GM12878 (cell line): Measurements from ENCODE around the gene FAM177B. TPM values are rescaled to one million over a fixed set of nuclear protein-coding genes. Genes with fewer than 3 reads are reported as not detected.

Experiments
- ATAC-seq: fragments of 200-7000 bp; cut with Tn5 transposase; 3 replicates; pipeline ENCODE4 v1.9.1; 2020; ENCODE audit warnings: mild to moderate bottlenecking, moderate library complexity
- BruUV-seq: library from RNA; stranded (reverse); fragments of 400-500 nt; replicated peaks from 2 replicates; lab custom pipeline; 2021; lab: Mats Ljungman, UMichigan
- CTCF ChIA-PET: fragments of 300-600 bp; sonication (Branson Sonifier 250); formaldehyde crosslinking; extraction: SDS; loops from one replicate; lab custom pipeline; 2021; ENCODE audit warnings: inconsistent platforms; lab: Yijun Ruan, JAX
- POLR2A ChIA-PET: fragments of 350-600 bp; formaldehyde crosslinking; extraction: SDS; loops from one replicate; lab custom pipeline; 2021; ENCODE audit warnings: inconsistent platforms; lab: Charles Lee
- RAD21 ChIA-PET: fragments of 300-600 bp; sonication (Branson Sonifier 250); formaldehyde crosslinking; loops from one replicate; lab custom pipeline; 2023; ENCODE audit warnings: antibody characterized with exemption; ENCODE audit not compliant: unreplicated experiment; lab: Charles Lee
- SMC1A ChIA-PET: fragments of 300-600 bp; sonication (Branson Sonifier 250); formaldehyde crosslinking; loops from one replicate; lab custom pipeline; 2023; ENCODE audit not compliant: unreplicated experiment, uncharacterized antibody; lab: Charles Lee
- DNase-seq: peaks from one replicate; pipeline ENCODE4 v3.0.0-alpha.2; 2011; ENCODE audit warnings: low read depth, low spot score
- FAIRE-seq: peaks from 3 replicates; lab custom pipeline; 2011; peaks lifted over from hg19 to GRCh38; lab: Jason Lieb, UNC
- H2AFZ ChIP-seq: 2 replicates; pipeline ENCODE4 v1.6.0; 2011; ENCODE audit warnings: low read depth, low read length, control low read depth; ENCODE audit not compliant: control insufficient read depth
- H3K27ac ChIP-seq: 2 replicates; pipeline ENCODE4 v1.5.1; 2011; ENCODE audit warnings: control low read depth; ENCODE audit not compliant: control insufficient read depth, insufficient read depth
- H3K27me3 ChIP-seq, 2 experiments: replicated peaks in 1 of 2; 2 replicates each; pipeline versions ENCODE4 v1.6.0 to v1.6.1; 2011; ENCODE audit warnings: low read length in 1 of 2; ENCODE audit not compliant: control insufficient read depth in 2 of 2, insufficient read depth in 2 of 2
- H3K36me3 ChIP-seq, 2 experiments: 2 replicates each; pipeline ENCODE4 v1.5.1; 2011; ENCODE audit warnings: low read length in 1 of 2; ENCODE audit not compliant: control insufficient read depth in 2 of 2, insufficient read depth in 2 of 2
- H3K4me1 ChIP-seq: 2 replicates; pipeline ENCODE4 v1.6.1; 2011; ENCODE audit warnings: mild to moderate bottlenecking, low read length, moderate library complexity, mixed read lengths; ENCODE audit not compliant: control insufficient read depth, insufficient read depth
- H3K4me2 ChIP-seq: 2 replicates; pipeline ENCODE4 v1.6.0; 2011; ENCODE audit warnings: control low read depth; ENCODE audit not compliant: control insufficient read depth, insufficient read depth
- H3K4me3 ChIP-seq: fragments of 200-600 bp; sonication (generic); 2 replicates; pipeline ENCODE4 v1.5.1; 2016
- H3K79me2 ChIP-seq: 2 replicates; pipeline ENCODE4 v1.6.0; 2011; ENCODE audit warnings: low read length; ENCODE audit not compliant: control insufficient read depth, insufficient read depth
- H3K9ac ChIP-seq: 2 replicates; pipeline ENCODE4 v1.8.0; 2011; ENCODE audit warnings: low read length, control low read depth, mixed read lengths; ENCODE audit not compliant: control insufficient read depth, insufficient read depth
- H3K9me3 ChIP-seq: replicated peaks from 3 replicates; pipeline ENCODE4 v1.5.1; 2011; ENCODE audit warnings: mild to moderate bottlenecking, low read length; ENCODE audit not compliant: control insufficient read depth, insufficient read depth
- H4K20me1 ChIP-seq: 2 replicates; pipeline ENCODE4 v1.6.0; 2011; ENCODE audit not compliant: control insufficient read depth, insufficient read depth
- BMI1 ChIP-seq: fragments of 450-650 bp; IDR thresholded peaks from 2 replicates; pipeline ENCODE4 v1.6.1; 2016; ENCODE audit warnings: mild to moderate bottlenecking, moderate library complexity, borderline replicate concordance
- FOXK2 ChIP-seq: fragments of 450-650 bp; IDR thresholded peaks from 2 replicates; pipeline ENCODE4 v1.6.1; 2017; ENCODE audit warnings: mild to moderate bottlenecking, moderate library complexity
- FOXM1 ChIP-seq: IDR thresholded peaks from 2 replicates; pipeline ENCODE4 v1.6.1; 2012; ENCODE audit warnings: low read depth, mild to moderate bottlenecking, inconsistent platforms, low read length, moderate library complexity
- HDGF ChIP-seq: fragments of 450-650 bp; IDR thresholded peaks from 2 replicates; pipeline ENCODE4 v1.6.1; 2016; ENCODE audit warnings: antibody characterized with exemption
- LARP7 ChIP-seq: fragments of 450-650 bp; IDR thresholded peaks from 2 replicates; pipeline ENCODE4 v1.6.1; 2017; ENCODE audit warnings: mild to moderate bottlenecking
- MYB ChIP-seq: fragments of 150-350 bp; IDR thresholded peaks from 2 replicates; pipeline ENCODE4 v1.6.1; 2014; ENCODE audit warnings: mild to moderate bottlenecking, low read depth, low read length, borderline replicate concordance
- NFYB ChIP-seq: IDR thresholded peaks from 2 replicates; pipeline ENCODE4 v1.6.1; 2011; ENCODE audit warnings: low read depth, mild to moderate bottlenecking, low read length, improper control_type of control experiment, moderate library complexity; ENCODE audit not compliant: insufficient read depth
- NRF1 ChIP-seq: conservative IDR thresholded peaks from 2 replicates; pipeline ENCODE4 v1.6.1; 2011; ENCODE audit warnings: mild to moderate bottlenecking, low read depth, low read length, improper control_type of control experiment
- RAD51 ChIP-seq: fragments of 450-650 bp; IDR thresholded peaks from 2 replicates; pipeline ENCODE4 v1.6.1; 2016; ENCODE audit warnings: moderate library complexity, mild to moderate bottlenecking, inconsistent platforms
- RFX5 ChIP-seq: IDR thresholded peaks from 2 replicates; pipeline ENCODE4 v1.6.1; 2011; ENCODE audit warnings: low read depth, low read length, improper control_type of control experiment
- RUNX3 ChIP-seq: IDR thresholded peaks from 2 replicates; pipeline ENCODE4 v1.6.1; 2012; ENCODE audit warnings: low read length, inconsistent platforms
- SMC3 ChIP-seq: IDR thresholded peaks from 2 replicates; pipeline ENCODE4 v1.6.1; 2011; ENCODE audit warnings: low read length, improper control_type of control experiment, borderline replicate concordance
- ZBED1 ChIP-seq: IDR thresholded peaks from 2 replicates; pipeline ENCODE4 v1.6.1; 2016; ENCODE audit warnings: borderline replicate concordance
- ZNF274 ChIP-seq: IDR thresholded peaks from one replicate; pipeline ENCODE4 v1.8.0; 2011; ENCODE audit not compliant: insufficient read length, insufficient read depth
- ZNF622 ChIP-seq: fragments of 450-650 bp; IDR thresholded peaks from 2 replicates; pipeline ENCODE4 v1.6.1; 2017; ENCODE audit warnings: mild to moderate bottlenecking, inconsistent platforms
- WGBS: methylation state at CpG from one replicate; pipeline ENCODE4 v1.1.6; 2016; ENCODE audit warnings: low lambda C conversion rate; ENCODE audit not compliant: insufficient replicate concordance, insufficient coverage; ENCODE audit errors: missing lambda C conversion rate; 5-methylcytosine and 5-hydroxymethylcytosine counted together
- in situ Hi-C: fragments of 300-500 bp; cut with MboI; formaldehyde crosslinking; loops from 9 replicates; pipeline ENCODE4 v1.14.3; 2018; ENCODE audit warnings: mixed read lengths
- intact Hi-C: fragments of 100-400 bp; cut with micrococcal nuclease; formaldehyde crosslinking; loops from one replicate; pipeline ENCODE4 v1.14.2; 2022; ENCODE audit not compliant: unreplicated experiment
- polyA plus RNA-seq, 11 experiments: library from polyadenylated mRNA; depleted of rRNA in 4 of 11; unstranded in 6 of 11; stranded (reverse) in 5 of 11; fragments of >200 nt; fragmentation: Nextera tagmentation in 4 of 11; fragmentation: Illumina TruSeq in 1 of 11; extraction: Ambion mirVana in 4 of 11; extraction: Trizol in 1 of 11; gene quantifications; 1 replicate in 1 of 11; 2 replicates in 10 of 11; pipeline versions ENCODE4 v1.2.1 to v1.2.3, GENCODE V29; 2011 to 2016; ENCODE audit warnings: inconsistent platforms in 2 of 11, missing spikeins in 2 of 11, low read depth in 1 of 11
- total RNA-seq, 4 experiments: library from RNA; depleted of rRNA in 3 of 4; stranded (reverse); fragments of >200 nt in 3 of 4; fragmentation: Illumina TruSeq in 1 of 4; extraction: Trizol in 1 of 4; gene quantifications; 2 replicates each; pipeline versions ENCODE4 v1.2.1 to v1.2.3, GENCODE V29; 2013 to 2021
- TF ChIP-seq, protein P1 (sequence below): IDR thresholded peaks from 2 replicates; pipeline ENCODE4 v1.6.1; 2012; ENCODE audit warnings: mild to moderate bottlenecking, low read depth, low read length
- TF ChIP-seq, protein P2 (sequence below): IDR thresholded peaks from 2 replicates; pipeline ENCODE4 v1.6.1; 2011; ENCODE audit warnings: low read depth, low read length, improper control_type of control experiment, borderline replicate concordance
- TF ChIP-seq, protein P3 (sequence below), 3 experiments: IDR thresholded peaks in 2 of 3; conservative IDR thresholded peaks in 1 of 3; 2 replicates each; pipeline ENCODE4 v1.5.1; 2011; ENCODE audit warnings: low read depth in 3 of 3, low read length in 3 of 3, mild to moderate bottlenecking in 3 of 3, control low read depth in 2 of 3, moderate library complexity in 2 of 3, inconsistent platforms in 1 of 3, mixed read lengths in 1 of 3; ENCODE audit not compliant: control insufficient read depth in 2 of 3, insufficient read depth in 1 of 3; ENCODE audit errors: extremely low read depth in 1 of 3

Gene FAM177B
- total and polyA plus RNA-seq, 10 of the 15 experiments (the other 5 are each of a cell fraction or from before 2014, with no cell fraction given): 0.06 TPM; not detected in 9

DNA sequence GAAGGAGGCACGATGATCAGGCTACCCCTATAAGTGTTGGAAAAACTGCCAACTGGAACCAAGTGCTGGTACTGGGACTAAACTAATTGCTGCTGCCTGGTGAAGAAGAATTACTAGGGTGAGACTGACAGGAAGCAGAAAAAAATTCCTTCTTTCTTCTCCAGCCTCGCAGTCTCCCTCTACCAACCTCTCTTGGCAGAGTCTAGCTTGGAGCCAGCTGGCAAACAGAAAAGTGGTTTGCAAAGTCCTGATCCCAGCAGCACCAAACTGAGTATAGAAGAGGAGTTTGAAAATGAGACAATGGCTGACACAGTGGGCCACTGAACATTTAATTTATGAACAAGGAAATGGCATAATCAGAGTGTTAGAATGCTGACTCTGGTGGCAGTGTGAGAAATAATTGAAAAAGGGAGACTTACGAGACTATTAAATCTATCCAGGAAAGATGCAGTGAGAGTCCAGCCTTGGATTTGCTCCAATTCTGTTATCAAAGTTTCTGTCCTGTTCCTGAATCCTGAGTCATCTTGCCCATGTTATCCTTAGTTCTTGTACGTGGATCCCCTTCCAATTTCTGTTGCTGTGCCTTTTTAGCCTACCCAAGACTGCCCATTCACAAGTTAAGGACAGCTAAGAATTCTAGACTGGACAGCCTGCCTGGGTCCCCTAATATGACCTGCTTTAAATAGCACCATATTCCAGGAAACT, 54.2 kb downstream of the FAM177B start:
- in situ Hi-C loops (no loop called here), intact Hi-C loops (loop anchor here (5.0 kb wide), 1 partner anchor 451 kb away; no protein-coding TSS in a partner anchor)
- Histone ChIP-seq H3K9me3 (peaks cover 7% of the 10 kb centered on the region), H3K4me1 (no peaks in the 10 kb centered on the region), H2AFZ (no peak overlapping the region), H3K4me3 (no peak overlapping the region), H3K9ac (no peak overlapping the region), H3K4me2 (no peak overlapping the region), H3K27me3 (no peaks in the 10 kb centered on the region; a peak in 1 of 4 replicates), H3K36me3 (no peaks in the 10 kb centered on the region), H3K27ac (no peak overlapping the region), H3K79me2 (no peaks in the 10 kb centered on the region), H4K20me1 (no peaks in the 10 kb centered on the region)
- ChIA-PET RAD21 (no interaction called here), POLR2A (no interaction called here), CTCF (interaction anchor here (0.9 to 1.3 kb wide), 3 partner anchors 54 to 343 kb away, joined by 3 read pairs; partner anchors contain the start of gene FAM177B), SMC1A (interaction anchor here (1.2 kb wide), 1 partner anchor 14 kb away, joined by 3 read pairs; no protein-coding TSS in a partner anchor)
- no peak for DNase-seq
- no peak for FAIRE-seq
- ATAC-seq: no peak
- 40% methylated on average over 4 of the region's 4 CpGs for WGBS
- BruUV-seq: no TSS peak
- no peak for TF ChIP-seq NFYB
- no peak for TF ChIP-seq ZNF274
- no peak for TF ChIP-seq FOXK2
- TF ChIP-seq MYB: no peak
- TF ChIP-seq, protein P1, sequence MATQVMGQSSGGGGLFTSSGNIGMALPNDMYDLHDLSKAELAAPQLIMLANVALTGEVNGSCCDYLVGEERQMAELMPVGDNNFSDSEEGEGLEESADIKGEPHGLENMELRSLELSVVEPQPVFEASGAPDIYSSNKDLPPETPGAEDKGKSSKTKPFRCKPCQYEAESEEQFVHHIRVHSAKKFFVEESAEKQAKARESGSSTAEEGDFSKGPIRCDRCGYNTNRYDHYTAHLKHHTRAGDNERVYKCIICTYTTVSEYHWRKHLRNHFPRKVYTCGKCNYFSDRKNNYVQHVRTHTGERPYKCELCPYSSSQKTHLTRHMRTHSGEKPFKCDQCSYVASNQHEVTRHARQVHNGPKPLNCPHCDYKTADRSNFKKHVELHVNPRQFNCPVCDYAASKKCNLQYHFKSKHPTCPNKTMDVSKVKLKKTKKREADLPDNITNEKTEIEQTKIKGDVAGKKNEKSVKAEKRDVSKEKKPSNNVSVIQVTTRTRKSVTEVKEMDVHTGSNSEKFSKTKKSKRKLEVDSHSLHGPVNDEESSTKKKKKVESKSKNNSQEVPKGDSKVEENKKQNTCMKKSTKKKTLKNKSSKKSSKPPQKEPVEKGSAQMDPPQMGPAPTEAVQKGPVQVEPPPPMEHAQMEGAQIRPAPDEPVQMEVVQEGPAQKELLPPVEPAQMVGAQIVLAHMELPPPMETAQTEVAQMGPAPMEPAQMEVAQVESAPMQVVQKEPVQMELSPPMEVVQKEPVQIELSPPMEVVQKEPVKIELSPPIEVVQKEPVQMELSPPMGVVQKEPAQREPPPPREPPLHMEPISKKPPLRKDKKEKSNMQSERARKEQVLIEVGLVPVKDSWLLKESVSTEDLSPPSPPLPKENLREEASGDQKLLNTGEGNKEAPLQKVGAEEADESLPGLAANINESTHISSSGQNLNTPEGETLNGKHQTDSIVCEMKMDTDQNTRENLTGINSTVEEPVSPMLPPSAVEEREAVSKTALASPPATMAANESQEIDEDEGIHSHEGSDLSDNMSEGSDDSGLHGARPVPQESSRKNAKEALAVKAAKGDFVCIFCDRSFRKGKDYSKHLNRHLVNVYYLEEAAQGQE: no peak
- no peak for TF ChIP-seq HDGF
- no peak for TF ChIP-seq NRF1
- no peak for TF ChIP-seq LARP7
- no peak for TF ChIP-seq RFX5
- no peak for TF ChIP-seq ZNF622
- no peak for TF ChIP-seq SMC3
- no peak for TF ChIP-seq RUNX3
- no peak for TF ChIP-seq ZBED1
- TF ChIP-seq BMI1: no peak
- TF ChIP-seq, protein P2, sequence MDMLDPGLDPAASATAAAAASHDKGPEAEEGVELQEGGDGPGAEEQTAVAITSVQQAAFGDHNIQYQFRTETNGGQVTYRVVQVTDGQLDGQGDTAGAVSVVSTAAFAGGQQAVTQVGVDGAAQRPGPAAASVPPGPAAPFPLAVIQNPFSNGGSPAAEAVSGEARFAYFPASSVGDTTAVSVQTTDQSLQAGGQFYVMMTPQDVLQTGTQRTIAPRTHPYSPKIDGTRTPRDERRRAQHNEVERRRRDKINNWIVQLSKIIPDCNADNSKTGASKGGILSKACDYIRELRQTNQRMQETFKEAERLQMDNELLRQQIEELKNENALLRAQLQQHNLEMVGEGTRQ: no peak
- TF ChIP-seq FOXM1: no peak
- no peak for TF ChIP-seq RAD51
- TF ChIP-seq, protein P3, sequence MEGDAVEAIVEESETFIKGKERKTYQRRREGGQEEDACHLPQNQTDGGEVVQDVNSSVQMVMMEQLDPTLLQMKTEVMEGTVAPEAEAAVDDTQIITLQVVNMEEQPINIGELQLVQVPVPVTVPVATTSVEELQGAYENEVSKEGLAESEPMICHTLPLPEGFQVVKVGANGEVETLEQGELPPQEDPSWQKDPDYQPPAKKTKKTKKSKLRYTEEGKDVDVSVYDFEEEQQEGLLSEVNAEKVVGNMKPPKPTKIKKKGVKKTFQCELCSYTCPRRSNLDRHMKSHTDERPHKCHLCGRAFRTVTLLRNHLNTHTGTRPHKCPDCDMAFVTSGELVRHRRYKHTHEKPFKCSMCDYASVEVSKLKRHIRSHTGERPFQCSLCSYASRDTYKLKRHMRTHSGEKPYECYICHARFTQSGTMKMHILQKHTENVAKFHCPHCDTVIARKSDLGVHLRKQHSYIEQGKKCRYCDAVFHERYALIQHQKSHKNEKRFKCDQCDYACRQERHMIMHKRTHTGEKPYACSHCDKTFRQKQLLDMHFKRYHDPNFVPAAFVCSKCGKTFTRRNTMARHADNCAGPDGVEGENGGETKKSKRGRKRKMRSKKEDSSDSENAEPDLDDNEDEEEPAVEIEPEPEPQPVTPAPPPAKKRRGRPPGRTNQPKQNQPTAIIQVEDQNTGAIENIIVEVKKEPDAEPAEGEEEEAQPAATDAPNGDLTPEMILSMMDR (IDR thresholded peaks at IDR 0.05 in 2 of 3, conservative IDR thresholded peaks at IDR 0.05 in 1 of 3; ENCODE audit: control insufficient read depth in 2 of 3, extremely low read depth in 1 of 3, insufficient read depth in 1 of 3, low read depth in 3 of 3, low read length in 3 of 3): no peak
